GM18858 (cell line): ENCODE data around the gene SORCS2.

Experiments
- ATAC-seq: cut with Tn5 transposase; IDR thresholded peaks from one replicate; pipeline ENCODE4 v1.9.1; 2021; ENCODE audit not compliant: unreplicated experiment

SORCS2 gene

GRCh38 chr4:7487998-7488671 is 295.8 kb downstream of the SORCS2 start:
- ATAC-seq = no peak

DNA sequence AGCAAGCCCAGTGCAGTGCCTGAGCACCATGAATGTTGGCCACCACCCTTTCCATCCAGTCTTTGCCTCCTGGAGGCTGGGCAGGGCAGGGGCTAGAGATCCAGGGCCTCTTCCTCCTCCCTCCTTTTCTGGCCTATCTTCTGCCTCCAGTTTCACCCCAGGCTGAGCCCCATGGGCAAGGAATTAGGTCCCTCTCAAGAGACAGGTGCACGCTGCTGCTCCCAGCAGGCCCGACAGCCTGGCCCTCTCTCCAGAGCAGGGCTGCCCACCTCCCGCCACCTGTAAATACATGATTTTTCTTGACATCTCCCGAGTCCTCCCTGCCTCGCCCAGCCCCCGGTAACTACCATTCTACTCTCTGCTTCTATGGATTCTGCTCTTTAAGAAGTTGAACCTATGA is 299.6 kb downstream of the SORCS2 start:
- ATAC-seq = no peak

- no peak for ATAC-seq
Observed at GRCh38 chr4:7498446-7499200, 306.3 kb downstream of the SORCS2 start.

- ATAC-seq = no peak
Observed at GRCh38 chr4:7499661-7500060, 307.3 kb downstream of the SORCS2 start.

GRCh38 chr4:7500404-7500803 is 308.1 kb downstream of the SORCS2 start:
- ATAC-seq = no peak

DNA sequence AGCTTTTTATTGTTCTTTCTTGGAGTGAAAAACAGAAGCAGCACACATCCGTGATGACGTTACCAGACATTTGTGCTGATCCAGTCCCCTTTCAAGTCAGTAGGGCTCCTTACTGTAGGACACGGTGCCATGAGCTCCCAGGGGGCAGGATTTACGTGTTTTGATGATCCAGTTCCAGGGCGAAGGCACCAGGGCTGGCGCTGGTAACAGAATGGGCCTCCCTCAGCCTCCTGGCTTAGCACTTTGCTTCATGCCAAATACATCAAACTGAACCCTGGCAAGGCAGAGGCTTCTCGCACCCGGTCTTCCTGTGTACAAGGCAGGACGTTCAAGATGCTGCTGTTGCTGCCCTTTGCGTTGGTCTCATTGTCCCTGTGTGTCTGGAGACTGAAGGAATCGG is 309.0 kb downstream of the SORCS2 start:
- ATAC-seq = no peak

GRCh38 chr4:7501873-7502272 is 309.5 kb downstream of the SORCS2 start:
- ATAC-seq = no peak

DNA sequence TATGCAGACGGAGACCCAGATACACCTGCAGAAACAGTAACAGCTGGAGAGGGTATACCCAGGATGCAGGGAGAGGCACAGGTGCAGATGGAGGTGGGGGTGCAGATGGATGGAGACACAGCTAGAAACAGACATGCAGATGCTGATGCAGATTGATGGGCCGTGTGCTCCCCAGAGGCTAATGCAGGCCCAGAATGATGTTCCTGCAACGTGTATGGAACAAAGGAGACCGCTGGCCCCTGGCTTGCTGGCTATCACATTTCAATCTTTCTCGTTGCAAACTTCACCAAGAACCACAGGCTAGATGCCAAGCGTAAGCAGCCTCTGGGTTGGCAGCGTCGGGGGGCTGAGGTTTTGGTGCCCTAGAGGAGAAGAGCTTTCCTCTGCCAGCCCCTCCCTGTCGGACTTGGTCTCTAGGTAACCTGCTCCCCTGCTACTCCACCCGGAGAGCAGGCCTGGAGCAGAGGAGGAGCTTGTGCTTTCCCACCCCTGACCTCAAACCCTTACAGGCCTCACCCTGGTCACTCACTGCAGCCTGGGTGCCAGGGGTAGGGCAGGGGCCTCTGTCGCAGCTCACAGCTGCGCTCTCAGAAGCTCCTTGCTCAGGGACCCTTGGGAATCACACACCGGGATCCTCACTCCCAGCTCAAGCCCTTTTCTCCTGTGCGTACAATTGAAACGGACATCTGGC is 311.4 kb downstream of the SORCS2 start:
- no peak for ATAC-seq

- no peak for ATAC-seq
Observed at GRCh38 chr4:7505116-7505900, 313.0 kb downstream of the SORCS2 start.

DNA sequence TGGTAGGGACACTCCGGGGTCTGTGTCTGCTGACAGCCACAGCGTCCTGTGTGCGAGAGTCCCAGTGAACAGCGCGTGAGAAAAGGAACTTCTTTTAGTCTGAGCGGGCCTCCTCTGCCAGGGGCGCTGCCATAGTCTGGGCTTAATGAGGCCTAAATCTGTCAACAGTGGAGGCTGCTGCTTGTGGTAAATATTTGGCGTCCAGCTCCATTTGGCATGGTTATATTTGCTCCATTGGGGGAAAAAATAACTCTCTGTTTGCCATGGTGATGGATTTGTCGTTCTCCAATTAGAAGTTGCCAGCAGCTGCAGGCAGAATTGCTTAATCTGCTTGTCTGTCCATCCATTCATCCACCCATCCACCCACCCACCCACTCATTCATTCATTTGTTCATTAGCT is 313.8 kb downstream of the SORCS2 start:
- ATAC-seq = no peak

DNA sequence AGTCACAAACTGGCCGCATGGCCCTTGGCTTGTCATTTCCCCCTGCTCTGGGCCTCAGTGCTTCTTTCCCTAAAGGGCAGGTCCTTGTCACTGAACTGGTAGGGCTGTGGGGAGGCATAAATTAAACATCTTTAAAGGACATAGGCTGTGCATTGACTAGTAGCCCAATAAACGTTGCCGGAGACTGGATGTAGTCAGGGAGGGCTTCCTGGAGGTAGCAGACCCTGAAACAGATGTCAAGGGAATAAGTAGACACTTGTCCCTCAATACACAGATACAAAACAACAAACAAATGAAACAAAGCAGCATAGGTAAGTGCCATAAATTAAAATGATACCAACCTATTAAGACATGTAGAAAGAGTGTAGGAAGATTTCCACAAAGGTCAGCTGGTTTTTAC is 314.2 kb downstream of the SORCS2 start:
- ATAC-seq = no peak

GRCh38 chr4:7507381-7507780 is 315.0 kb downstream of the SORCS2 start:
- ATAC-seq = no peak

DNA sequence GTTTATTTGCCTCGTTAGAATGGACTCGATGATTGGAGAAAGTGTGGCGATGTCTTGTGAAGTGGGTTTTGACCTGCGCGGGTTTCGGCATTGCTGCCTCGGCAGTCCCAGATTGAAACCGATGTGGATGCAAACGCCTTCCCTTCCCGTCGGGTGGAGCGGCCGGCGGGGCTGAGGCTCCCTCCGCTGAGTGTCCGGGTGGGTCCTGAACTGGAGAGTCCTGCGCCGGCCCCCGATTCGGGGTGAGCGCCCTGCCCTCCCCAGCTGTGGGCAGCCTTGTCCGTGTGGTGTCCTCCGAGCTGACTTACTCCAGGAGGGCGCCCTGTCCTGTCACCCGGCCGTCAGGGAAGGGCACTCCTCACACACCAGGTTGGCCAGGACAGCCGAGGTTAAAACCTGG is 317.7 kb downstream of the SORCS2 start:
- ATAC-seq = no peak

DNA sequence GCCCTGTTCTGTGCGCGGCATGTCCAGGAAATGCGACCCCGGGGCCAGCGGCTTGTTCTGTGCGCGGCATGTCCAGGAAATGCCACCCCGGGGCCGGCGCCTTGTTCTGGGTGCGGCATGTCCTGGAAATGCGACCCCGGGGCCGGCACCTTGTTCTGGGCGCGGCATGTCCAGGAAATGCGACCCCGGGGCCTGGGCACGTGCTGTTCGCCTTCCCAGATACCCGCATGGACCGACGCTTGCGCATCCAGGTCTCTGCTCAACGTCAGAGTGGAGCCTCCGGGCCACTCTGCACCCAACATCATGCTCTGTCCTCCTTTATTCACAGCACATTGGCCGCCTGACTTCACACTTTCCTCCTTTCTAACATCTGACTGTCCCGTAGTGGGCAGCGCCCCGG is 318.2 kb downstream of the SORCS2 start:
- ATAC-seq = no peak

GRCh38 chr4:7511525-7511924 is 319.2 kb downstream of the SORCS2 start:
- no peak for ATAC-seq

GRCh38 chr4:7512428-7512827 is 320.1 kb downstream of the SORCS2 start:
- ATAC-seq = no peak

DNA sequence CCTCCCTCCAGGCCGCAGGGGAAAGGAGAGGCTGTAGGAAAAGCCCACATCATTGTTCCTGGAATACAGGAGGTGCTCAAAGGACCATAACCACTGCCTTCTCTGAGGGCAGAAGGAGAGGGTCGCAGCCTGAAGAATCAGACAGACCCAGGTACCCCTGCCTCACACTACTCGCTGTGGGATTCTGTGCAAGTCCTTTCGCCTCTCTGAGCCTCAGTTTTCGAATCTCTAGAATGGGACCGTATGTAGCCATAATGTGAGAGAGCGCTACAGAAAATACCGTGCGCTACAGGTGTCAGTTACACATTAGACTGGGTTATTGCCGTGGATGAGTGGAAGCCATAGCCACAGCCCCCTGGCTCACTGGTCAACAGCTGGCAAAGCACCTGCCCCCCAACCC is 320.6 kb downstream of the SORCS2 start:
- ATAC-seq = no peak

DNA sequence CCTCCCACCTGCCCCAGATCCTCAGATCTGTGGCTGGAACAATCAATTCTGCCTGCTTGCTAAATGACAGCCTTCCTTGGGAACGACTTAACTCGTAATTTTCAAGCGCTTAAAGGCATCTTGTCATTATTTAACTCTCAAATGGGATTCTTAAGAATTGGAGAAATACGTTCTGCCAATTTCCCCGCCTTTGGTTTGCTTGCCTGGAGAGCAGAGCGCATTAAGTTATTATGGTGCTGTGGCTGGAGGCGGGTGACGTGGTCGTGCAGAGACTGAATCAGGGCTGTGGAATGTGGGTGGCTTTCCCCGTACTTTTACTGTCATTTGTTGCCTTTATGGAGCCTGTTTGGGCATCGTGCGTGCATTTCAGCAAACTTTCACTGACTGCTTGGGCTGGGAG is 321.3 kb downstream of the SORCS2 start:
- no peak for ATAC-seq

- ATAC-seq = no peak
Observed at GRCh38 chr4:7514281-7514680, 321.9 kb downstream of the SORCS2 start.

- ATAC-seq = no peak
Observed at GRCh38 chr4:7514789-7515188, 322.5 kb downstream of the SORCS2 start.

- no peak for ATAC-seq
Observed at GRCh38 chr4:7515390-7515902, 323.1 kb downstream of the SORCS2 start.
